Right atrium auricular region (tissue), 2 donors: ENCODE data around the gene CDKN2A. TPM values are rescaled to one million over a fixed set of nuclear protein-coding genes. Genes with fewer than 3 reads are reported as not detected.

Experiments
- DNase-seq: peaks from one replicate; pipeline ENCODE4 v3.0.0-alpha.2; 2019; ENCODE audit warnings: low spot score
- H3K27ac ChIP-seq, 2 donors: fragments of 200-600 bp; sonication (generic); 1 replicate in 1 of 2; 2 replicates in 1 of 2; pipeline ENCODE4 v1.5.1; 2016 to 2019
- H3K27me3 ChIP-seq, 2 donors: fragments of 200-600 bp; sonication (generic); one replicate each; pipeline versions ENCODE4 v1.5.1 to v1.6.0; 2017 to 2019
- H3K36me3 ChIP-seq: fragments of 200-600 bp; sonication (generic); one replicate; pipeline ENCODE4 v1.5.1; 2016
- H3K4me1 ChIP-seq, 2 donors: fragments of 200-600 bp; sonication (generic); one replicate each; pipeline versions ENCODE4 v1.5.1 to v1.6.0; 2017 to 2019
- H3K4me3 ChIP-seq, 2 donors: fragments of 200-600 bp; sonication (generic); 1 replicate in 1 of 2; 2 replicates in 1 of 2; pipeline ENCODE4 v1.5.1; 2017 to 2019; ENCODE audit warnings: mild to moderate bottlenecking in 1 of 2, moderate library complexity in 1 of 2
- H3K9me3 ChIP-seq, 2 donors: fragments of 200-600 bp; sonication (generic); one replicate each; pipeline ENCODE4 v1.5.1; 2019
- total RNA-seq, 2 donors: library from RNA; depleted of rRNA; stranded (reverse); fragments of >200 nt; gene quantifications; one replicate each; pipeline ENCODE4 v1.1.0, GENCODE V29; 2016
- TF ChIP-seq, protein P1 (sequence below), 2 donors: fragments of 200-600 bp; sonication (generic); IDR thresholded peaks; one replicate each; pipeline ENCODE4 v1.5.1; 2019; ENCODE audit warnings: antibody characterized with exemption in 2 of 2

The CDKN2A gene
- total RNA-seq, 2 donors from 2014 or later, result 1.3 TPM; not detected in 1

DNA sequence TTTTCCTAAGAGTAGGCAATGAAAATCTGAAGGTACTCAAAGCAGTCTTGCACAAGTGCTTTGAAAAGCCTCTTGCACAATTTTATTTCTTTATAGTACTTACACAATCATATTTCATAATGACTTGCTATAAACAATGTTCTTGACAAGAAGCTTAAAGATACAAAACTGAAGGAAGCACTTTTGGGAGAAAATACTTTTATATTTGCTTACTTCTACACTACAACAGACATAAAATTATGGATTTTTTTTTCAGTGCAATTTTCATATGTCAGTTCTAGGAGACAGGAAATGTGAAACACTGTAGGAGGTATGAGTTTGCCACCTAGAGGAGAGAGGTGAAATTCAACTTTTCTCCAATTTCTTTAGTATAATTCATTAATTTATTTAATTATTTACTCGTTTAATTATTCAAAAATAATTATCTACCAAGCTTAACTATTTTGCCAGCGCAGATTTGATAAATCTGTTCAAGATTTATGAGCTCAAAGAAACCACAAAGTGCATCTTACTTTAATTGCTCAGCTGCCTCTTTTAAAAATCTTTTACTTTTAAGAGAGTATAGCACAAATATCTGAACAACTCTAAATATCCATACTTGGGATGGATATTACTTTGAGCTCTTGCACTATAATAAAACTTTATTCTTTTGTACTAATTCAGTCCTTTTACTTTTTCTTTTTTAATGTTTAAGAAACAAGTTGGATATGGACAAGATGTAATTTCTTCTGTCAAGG, 43.9 kb upstream of the CDKN2A start:
- no peaks in the 10 kb centered on the region for H3K9me3 ChIP-seq
- no peak for DNase-seq
- H3K36me3 ChIP-seq, result no peaks in the 10 kb centered on the region
- TF ChIP-seq, protein P1, sequence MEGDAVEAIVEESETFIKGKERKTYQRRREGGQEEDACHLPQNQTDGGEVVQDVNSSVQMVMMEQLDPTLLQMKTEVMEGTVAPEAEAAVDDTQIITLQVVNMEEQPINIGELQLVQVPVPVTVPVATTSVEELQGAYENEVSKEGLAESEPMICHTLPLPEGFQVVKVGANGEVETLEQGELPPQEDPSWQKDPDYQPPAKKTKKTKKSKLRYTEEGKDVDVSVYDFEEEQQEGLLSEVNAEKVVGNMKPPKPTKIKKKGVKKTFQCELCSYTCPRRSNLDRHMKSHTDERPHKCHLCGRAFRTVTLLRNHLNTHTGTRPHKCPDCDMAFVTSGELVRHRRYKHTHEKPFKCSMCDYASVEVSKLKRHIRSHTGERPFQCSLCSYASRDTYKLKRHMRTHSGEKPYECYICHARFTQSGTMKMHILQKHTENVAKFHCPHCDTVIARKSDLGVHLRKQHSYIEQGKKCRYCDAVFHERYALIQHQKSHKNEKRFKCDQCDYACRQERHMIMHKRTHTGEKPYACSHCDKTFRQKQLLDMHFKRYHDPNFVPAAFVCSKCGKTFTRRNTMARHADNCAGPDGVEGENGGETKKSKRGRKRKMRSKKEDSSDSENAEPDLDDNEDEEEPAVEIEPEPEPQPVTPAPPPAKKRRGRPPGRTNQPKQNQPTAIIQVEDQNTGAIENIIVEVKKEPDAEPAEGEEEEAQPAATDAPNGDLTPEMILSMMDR (IDR thresholded peaks at IDR 0.05), result peak in 1 of 2 donors; percentile 59
- H3K27me3 ChIP-seq, result no peaks in the 10 kb centered on the region
- H3K4me3 ChIP-seq, result no peak overlapping the region
- H3K4me1 ChIP-seq, result no peaks in the 10 kb centered on the region
- no peak overlapping the region for H3K27ac ChIP-seq

DNA sequence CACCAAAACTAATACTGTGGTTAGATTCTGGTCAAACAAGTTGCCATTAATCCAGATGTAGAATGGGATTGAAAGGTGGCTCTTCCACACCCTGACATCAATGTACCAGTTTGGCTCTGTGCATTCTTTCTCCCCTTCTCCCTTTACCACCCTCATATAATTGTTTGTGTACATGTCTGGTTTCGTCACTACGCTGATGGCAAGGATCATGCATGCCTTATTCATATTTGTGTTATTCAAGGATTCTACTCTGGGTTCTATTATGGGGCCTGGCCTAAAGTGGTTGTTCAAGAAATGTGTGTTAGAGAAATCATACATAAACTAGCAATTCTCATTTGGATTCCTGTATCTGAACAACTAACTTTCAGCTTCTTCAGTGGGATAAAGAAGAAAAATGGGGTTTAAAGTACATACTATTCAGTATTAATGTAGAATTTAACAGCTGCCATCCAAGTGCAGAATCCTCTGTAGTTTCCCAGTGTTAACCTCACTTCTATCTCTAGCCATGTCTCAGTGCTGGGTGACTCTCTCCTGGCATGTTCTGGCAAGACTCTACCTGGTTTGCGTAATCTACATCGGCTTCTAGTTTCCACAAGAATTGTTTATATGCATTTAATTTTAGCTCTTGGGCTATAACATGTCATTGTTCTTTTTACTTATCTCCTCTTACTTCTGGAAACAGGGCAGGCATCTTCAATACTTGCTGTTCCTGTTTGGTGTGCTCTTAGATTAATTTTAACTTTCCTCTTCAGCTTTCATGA, 42.9 kb upstream of the CDKN2A start:
- Histone ChIP-seq H3K27ac (no peak overlapping the region), H3K4me1 (no peaks in the 10 kb centered on the region), H3K4me3 (no peak overlapping the region), H3K9me3 (no peaks in the 10 kb centered on the region), H3K27me3 (no peaks in the 10 kb centered on the region), H3K36me3 (no peaks in the 10 kb centered on the region)
- DNase-seq, result no peak
- TF ChIP-seq, protein P1 (IDR thresholded peaks at IDR 0.05), result no peak

DNA sequence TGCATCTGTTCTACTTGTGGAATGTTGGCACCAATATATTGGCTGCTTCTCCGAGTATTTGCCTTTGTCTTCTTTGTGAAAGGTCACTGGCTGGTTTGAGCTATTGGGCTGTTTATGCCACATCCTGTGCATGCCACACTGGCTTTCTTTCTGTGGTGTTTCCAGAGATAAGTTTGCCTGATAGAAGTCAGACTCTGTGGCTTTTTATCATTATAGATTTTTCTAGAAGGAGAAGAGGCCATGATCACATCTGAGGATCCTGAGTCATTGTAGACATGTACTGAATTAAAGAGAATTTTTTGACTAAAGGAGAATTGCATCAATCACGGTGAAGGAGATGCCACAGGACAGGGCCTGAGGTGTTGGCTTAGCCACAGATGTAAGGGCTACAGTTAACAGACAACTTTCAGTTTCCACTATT, 41.4 kb upstream of the CDKN2A start:
- Histone ChIP-seq H3K27ac (no peak overlapping the region), H3K9me3 (no peaks in the 10 kb centered on the region)
- no peak for DNase-seq

DNA sequence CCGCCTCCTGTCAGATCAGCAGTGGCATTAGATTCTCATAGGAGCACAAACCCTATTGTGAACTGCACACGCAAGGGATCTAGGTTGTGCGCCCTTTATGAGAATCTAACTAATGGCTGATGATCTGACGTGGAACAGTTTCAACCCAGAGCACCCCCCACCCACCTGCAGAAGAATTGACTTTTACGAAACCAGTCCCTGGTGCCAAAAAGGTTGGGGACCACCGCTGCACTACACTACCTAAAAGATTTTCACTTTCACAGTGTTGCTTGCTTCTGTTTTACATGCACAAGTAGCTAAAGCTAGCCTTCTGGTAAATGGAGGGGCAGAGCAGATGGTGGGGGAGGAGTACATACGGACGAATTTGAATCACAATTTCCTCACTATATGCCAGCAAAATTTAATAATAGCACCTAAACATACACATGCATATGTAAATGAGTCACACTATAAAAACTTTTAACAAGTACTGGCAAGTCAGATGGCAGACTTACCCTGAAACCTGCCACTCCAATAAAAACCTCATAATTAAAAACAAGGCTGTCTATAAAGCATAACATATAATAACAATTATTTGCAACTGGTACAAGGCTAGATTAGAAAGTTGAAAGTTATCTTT, 38.9 kb upstream of the CDKN2A start:
- DNase-seq, result no peak
- H3K4me3 ChIP-seq, result no peak overlapping the region
- H3K4me1 ChIP-seq, result no peaks in the 10 kb centered on the region
- no peaks in the 10 kb centered on the region for H3K9me3 ChIP-seq
- H3K27ac ChIP-seq, result no peak overlapping the region
- no peaks in the 10 kb centered on the region for H3K27me3 ChIP-seq
- TF ChIP-seq, protein P1 (IDR thresholded peaks at IDR 0.05), result no peak
- no peaks in the 10 kb centered on the region for H3K36me3 ChIP-seq

More for the DNA sequence above, 41.4 kb upstream of the CDKN2A start:
- TF ChIP-seq, protein P1 (IDR thresholded peaks at IDR 0.05), result no peak
- Histone ChIP-seq H3K4me1 (no peaks in the 10 kb centered on the region), H3K36me3 (no peaks in the 10 kb centered on the region), H3K4me3 (no peak overlapping the region), H3K27me3 (no peaks in the 10 kb centered on the region)

DNA sequence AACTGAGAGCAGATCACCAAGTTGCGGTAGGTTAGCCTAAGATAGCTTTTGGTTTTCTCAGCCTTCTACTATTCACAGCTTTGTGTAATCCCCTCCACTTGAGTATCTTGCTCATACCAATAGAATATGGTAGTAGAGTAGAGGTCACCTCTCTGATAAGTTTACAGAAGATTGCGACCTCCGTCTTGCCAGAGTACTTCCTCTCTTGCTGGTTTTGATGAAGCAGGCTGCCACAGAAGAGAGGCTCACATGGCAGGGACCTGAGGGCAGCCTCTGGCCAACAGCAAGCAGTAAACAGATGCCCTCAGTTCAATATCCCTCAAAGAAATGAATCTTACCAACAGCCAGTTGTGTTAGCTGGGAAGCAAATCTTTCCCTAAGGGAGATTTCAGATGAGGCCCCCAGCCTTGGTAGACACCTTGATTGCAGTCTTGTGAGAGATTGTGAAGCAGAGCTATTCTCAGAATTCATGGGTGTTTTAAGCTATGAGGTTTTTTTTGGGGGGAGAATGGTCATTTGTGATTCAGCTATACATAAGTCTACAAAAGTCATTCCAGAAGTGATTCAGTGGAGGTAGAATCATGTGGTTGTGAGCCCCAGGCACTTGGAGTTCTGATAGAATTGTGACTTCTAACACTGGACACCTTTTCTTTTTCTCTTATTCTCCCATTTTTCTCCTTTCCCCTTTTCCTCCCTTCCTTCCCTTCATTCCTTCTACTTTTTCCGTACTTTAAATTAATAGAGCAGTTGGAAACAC, 37.6 kb upstream of the CDKN2A start:
- Histone ChIP-seq H3K4me3 (no peak overlapping the region), H3K36me3 (no peaks in the 10 kb centered on the region), H3K27ac (no peak overlapping the region), H3K27me3 (no peaks in the 10 kb centered on the region), H3K4me1 (no peaks in the 10 kb centered on the region), H3K9me3 (no peaks in the 10 kb centered on the region)
- TF ChIP-seq, protein P1 (IDR thresholded peaks at IDR 0.05), result no peak
- no peak for DNase-seq
